Hepatocyte (in vitro differentiated cells): ENCODE measurements around the gene DEF6. TPM values are rescaled to one million over a fixed set of nuclear protein-coding genes. Genes with fewer than 3 reads are reported as not detected.

Experiments used
- DNase-seq: peaks from one replicate; pipeline ENCODE4 v3.0.0-alpha.2; 2016; ENCODE audit warnings: low spot score
- H2AFZ ChIP-seq: fragments of 200-600 bp; sonication (generic); 2 replicates; pipeline ENCODE4 v1.6.0; 2016; ENCODE audit warnings: antibody characterized with exemption, mild to moderate bottlenecking
- H3K27ac ChIP-seq: fragments of 200-600 bp; sonication (generic); 2 replicates; pipeline ENCODE4 v1.5.1; 2016; ENCODE audit warnings: mild to moderate bottlenecking
- H3K27me3 ChIP-seq: fragments of 200-600 bp; sonication (generic); 2 replicates; pipeline ENCODE4 v1.6.1; 2016
- H3K36me3 ChIP-seq: fragments of 200-600 bp; sonication (generic); replicated peaks from 2 replicates; pipeline ENCODE4 v1.5.1; 2016; ENCODE audit warnings: low read depth; ENCODE audit not compliant: insufficient read depth
- H3K4me1 ChIP-seq: fragments of 200-600 bp; sonication (generic); 2 replicates; pipeline ENCODE4 v1.5.1; 2016; ENCODE audit warnings: mild to moderate bottlenecking, moderate library complexity; ENCODE audit not compliant: insufficient read depth
- H3K4me2 ChIP-seq: fragments of 200-600 bp; sonication (generic); 2 replicates; pipeline ENCODE4 v1.6.0; 2016
- H3K4me3 ChIP-seq: fragments of 200-600 bp; sonication (generic); 2 replicates; pipeline ENCODE4 v1.5.1; 2016; ENCODE audit warnings: mild to moderate bottlenecking
- H3K79me2 ChIP-seq: fragments of 200-600 bp; sonication (generic); 2 replicates; pipeline ENCODE4 v1.6.0; 2017; ENCODE audit warnings: mild to moderate bottlenecking
- H3K9me2 ChIP-seq: fragments of 200-600 bp; sonication (generic); replicated peaks from 2 replicates; pipeline ENCODE4 v1.6.0; 2017; ENCODE audit warnings: mild to moderate bottlenecking; ENCODE audit not compliant: insufficient read depth
- H3K9me3 ChIP-seq: fragments of 200-600 bp; sonication (generic); 2 replicates; pipeline ENCODE4 v1.5.1; 2016; ENCODE audit warnings: low read depth, mild to moderate bottlenecking
- H4K20me1 ChIP-seq: fragments of 200-600 bp; sonication (generic); 2 replicates; pipeline ENCODE4 v1.6.0; 2016; ENCODE audit warnings: mild to moderate bottlenecking; ENCODE audit not compliant: insufficient read depth, poor library complexity, severe bottlenecking
- CTCF ChIP-seq: fragments of 200-600 bp; sonication (generic); IDR thresholded peaks from 2 replicates; pipeline ENCODE4 v1.5.1; 2016; ENCODE audit warnings: antibody characterized with exemption, mild to moderate bottlenecking; ENCODE audit not compliant: poor library complexity
- EZH2 ChIP-seq: fragments of 200-600 bp; sonication (generic); IDR thresholded peaks from 2 replicates; pipeline ENCODE4 v1.6.1; 2016; ENCODE audit warnings: antibody characterized with exemption, mild to moderate bottlenecking, borderline replicate concordance
- EZH2phosphoT487 ChIP-seq: fragments of 200-600 bp; sonication (generic); IDR thresholded peaks from one replicate; pipeline ENCODE4 v1.6.1; 2018; ENCODE audit warnings: antibody characterized with exemption, mild to moderate bottlenecking, low read depth, moderate library complexity; ENCODE audit not compliant: unreplicated experiment, severe bottlenecking
- WGBS: methylation state at CpG from one replicate; pipeline ENCODE4 v1.1.6; 2016; ENCODE audit warnings: low lambda C conversion rate; ENCODE audit errors: missing lambda C conversion rate; 5-methylcytosine and 5-hydroxymethylcytosine counted together
- polyA plus RNA-seq: library from polyadenylated mRNA; unstranded; fragments of >200 nt; fragmentation: Nextera tagmentation; extraction: Ambion mirVana; gene quantifications from 2 replicates; pipeline ENCODE4 v1.2.1, GENCODE V29; 2016
- total RNA-seq: library from RNA; depleted of rRNA; stranded (reverse); fragments of >200 nt; gene quantifications from 2 replicates; pipeline ENCODE4 v1.2.3, GENCODE V29; 2014

DEF6 gene
- total and polyA plus RNA-seq, 2 experiments from 2014 or later: 3.7 to 3.8 TPM

GRCh38 chr6:35288834-35289233, 8.8 kb upstream of the DEF6 start:
- no peaks in the 10 kb centered on the region for H3K9me2 ChIP-seq
- no peaks in the 10 kb centered on the region for H3K9me3 ChIP-seq
- no peak overlapping the region for H2AFZ ChIP-seq
- TF ChIP-seq EZH2phosphoT487 (no peak), EZH2 (no peak), CTCF (no peak)
- no peaks in the 10 kb centered on the region for H3K27me3 ChIP-seq
- no peak overlapping the region for H3K27ac ChIP-seq
- H3K79me2 ChIP-seq: no peaks in the 10 kb centered on the region
- no peak overlapping the region for H3K4me3 ChIP-seq
- H3K36me3 ChIP-seq: no peaks in the 10 kb centered on the region
- H3K4me1 ChIP-seq: no peaks in the 10 kb centered on the region
- DNase-seq: no peak
- WGBS: 79% methylated on average over 4 of the region's 4 CpGs
- no peak overlapping the region for H3K4me2 ChIP-seq
- no peaks in the 10 kb centered on the region for H4K20me1 ChIP-seq

- Histone ChIP-seq H3K9me3 (no peaks in the 10 kb centered on the region), H3K36me3 (no peaks in the 10 kb centered on the region), H2AFZ (no peak overlapping the region), H3K4me2 (no peak overlapping the region), H3K9me2 (no peaks in the 10 kb centered on the region), H3K4me3 (no peak overlapping the region), H3K79me2 (no peaks in the 10 kb centered on the region), H3K4me1 (no peaks in the 10 kb centered on the region), H3K27ac (no peak overlapping the region), H3K27me3 (no peaks in the 10 kb centered on the region), H4K20me1 (no peaks in the 10 kb centered on the region)
- no peak for TF ChIP-seq EZH2phosphoT487
- TF ChIP-seq CTCF: no peak
- 98% methylated on average over 13 of the region's 13 CpGs for WGBS
- no peak for DNase-seq
These were observed 6.1 kb upstream of the DEF6 start for GRCh38 chr6:35291491-35291890.

- TF ChIP-seq EZH2phosphoT487 (no peak), CTCF (no peak), EZH2 (no peak)
These were observed 5.1 kb upstream of the DEF6 start for GRCh38 chr6:35292494-35292893.

GRCh38 chr6:35293681-35294080, 3.9 kb upstream of the DEF6 start:
- TF ChIP-seq EZH2 (no peak), EZH2phosphoT487 (no peak), CTCF (no peak)
- no peak for DNase-seq
- Histone ChIP-seq H3K4me2 (no peak overlapping the region), H3K27ac (no peak overlapping the region), H3K27me3 (no peaks in the 10 kb centered on the region), H4K20me1 (no peaks in the 10 kb centered on the region), H3K9me3 (no peaks in the 10 kb centered on the region), H3K9me2 (no peaks in the 10 kb centered on the region), H2AFZ (no peak overlapping the region), H3K4me1 (peaks cover 5% of the 10 kb centered on the region), H3K4me3 (no peak overlapping the region), H3K36me3 (no peaks in the 10 kb centered on the region), H3K79me2 (no peaks in the 10 kb centered on the region)
- 94% methylated on average over 9 of the region's 9 CpGs for WGBS

More at GRCh38 chr6:35292494-35292893, 5.1 kb upstream of the DEF6 start:
- Histone ChIP-seq H3K4me3 (no peak overlapping the region), H3K4me1 (no peaks in the 10 kb centered on the region), H3K79me2 (no peaks in the 10 kb centered on the region), H3K36me3 (no peaks in the 10 kb centered on the region), H3K4me2 (no peak overlapping the region), H4K20me1 (no peaks in the 10 kb centered on the region), H2AFZ (no peak overlapping the region), H3K27ac (no peak overlapping the region), H3K27me3 (no peaks in the 10 kb centered on the region), H3K9me2 (no peaks in the 10 kb centered on the region), H3K9me3 (no peaks in the 10 kb centered on the region)
- DNase-seq: no peak
- 89% methylated on average over 15 of the region's 15 CpGs for WGBS
